HG02938 (cell line): ENCODE results near the gene OGFR.

ENCODE experiments used
- ATAC-seq: cut with Tn5 transposase; IDR thresholded peaks from one replicate; pipeline ENCODE4 v1.9.1; 2021; ENCODE audit warnings: mild to moderate bottlenecking, moderate library complexity; ENCODE audit not compliant: unreplicated experiment

OGFR gene

GRCh38 chr20:62804627-62805154, at the start of gene OGFR:
OGFR (plus strand) TSS chr20:62804835; CDS start chr20:62804860, 25 bp downstream.
- no peak for ATAC-seq

GRCh38 chr20:62754991-62755356, 49.7 kb upstream of the OGFR start:
- no peak for ATAC-seq

- no peak for ATAC-seq
Measured at GRCh38 chr20:62755817-62756724, 48.6 kb upstream of the OGFR start.

- no peak for ATAC-seq
Measured at GRCh38 chr20:62758226-62758912, 46.3 kb upstream of the OGFR start.

GRCh38 chr20:62759981-62760431, 44.6 kb upstream of the OGFR start:
- no peak for ATAC-seq

- ATAC-seq: no peak
Measured at GRCh38 chr20:62760471-62760855, 44.2 kb upstream of the OGFR start.

- no peak for ATAC-seq
Measured at GRCh38 chr20:62760856-62761758, 43.5 kb upstream of the OGFR start.

GRCh38 chr20:62761759-62762131, 42.9 kb upstream of the OGFR start:
- ATAC-seq: no peak

GRCh38 chr20:62762376-62762775, 42.3 kb upstream of the OGFR start:
- ATAC-seq: no peak

- no peak for ATAC-seq
Measured at GRCh38 chr20:62762801-62763368, 41.8 kb upstream of the OGFR start.

GRCh38 chr20:62763404-62763803, 41.2 kb upstream of the OGFR start:
- ATAC-seq: no peak

- ATAC-seq: no peak
Measured at GRCh38 chr20:62764156-62764935, 40.3 kb upstream of the OGFR start.

- no peak for ATAC-seq
Measured at GRCh38 chr20:62765021-62765420, 39.6 kb upstream of the OGFR start.

- no peak for ATAC-seq
Measured at GRCh38 chr20:62765432-62766070, 39.1 kb upstream of the OGFR start.

GRCh38 chr20:62766071-62766450, 38.6 kb upstream of the OGFR start:
- no peak for ATAC-seq

- ATAC-seq: no peak
Measured at GRCh38 chr20:62766716-62767115, 37.9 kb upstream of the OGFR start.

- no peak for ATAC-seq
Measured at GRCh38 chr20:62768234-62768546, 36.4 kb upstream of the OGFR start.

GRCh38 chr20:62768551-62769287, 35.9 kb upstream of the OGFR start:
- ATAC-seq: no peak
